H1 (cell line): Measurements from ENCODE around the gene PLCXD1.

Experiments used
- CTCF ChIP-seq, 3 experiments: IDR thresholded peaks; 1 replicate in 2 of 3; 2 replicates in 1 of 3; pipeline versions ENCODE4 v1.5.1 to v1.6.1; 2011; ENCODE audit warnings: low read length in 3 of 3, mild to moderate bottlenecking in 3 of 3, inconsistent platforms in 2 of 3, low read depth in 1 of 3, moderate library complexity in 1 of 3; ENCODE audit not compliant: insufficient read depth in 1 of 3; ENCODE audit errors: control extremely low read depth in 1 of 3
- E2F6 ChIP-seq: IDR thresholded peaks from 2 replicates; pipeline ENCODE4 v1.6.1; 2012; ENCODE audit warnings: inconsistent platforms
- EP300 ChIP-seq, 2 experiments: IDR thresholded peaks; 1 replicate in 1 of 2; 2 replicates in 1 of 2; pipeline ENCODE4 v1.6.1; 2011 to 2012; ENCODE audit warnings: low read depth in 2 of 2, low read length in 2 of 2, mild to moderate bottlenecking in 2 of 2, borderline replicate concordance in 1 of 2, inconsistent platforms in 1 of 2, moderate library complexity in 1 of 2
- POLR2AphosphoS5 ChIP-seq: IDR thresholded peaks from 2 replicates; pipeline ENCODE4 v1.6.1; 2011; ENCODE audit warnings: low read depth, low read length
- RAD21 ChIP-seq, 2 experiments: IDR thresholded peaks in 1 of 2; conservative IDR thresholded peaks in 1 of 2; 2 replicates each; pipeline ENCODE4 v1.6.1; 2011; ENCODE audit warnings: low read depth in 2 of 2, low read length in 2 of 2, improper control_type of control experiment in 1 of 2, inconsistent platforms in 1 of 2, mild to moderate bottlenecking in 1 of 2, moderate library complexity in 1 of 2
- SP4 ChIP-seq: IDR thresholded peaks from 2 replicates; pipeline ENCODE4 v1.6.1; 2012; ENCODE audit warnings: low read length, inconsistent platforms
- SUZ12 ChIP-seq: fragments of 200-600 bp; sonication (generic); IDR thresholded peaks from 2 replicates; pipeline ENCODE4 v1.6.1; 2012; ENCODE audit warnings: mild to moderate bottlenecking, inconsistent platforms, low read length, moderate library complexity, mixed read lengths
- ZNF274 ChIP-seq: IDR thresholded peaks from 2 replicates; pipeline ENCODE4 v1.7.0; 2012; ENCODE audit warnings: low read length, borderline replicate concordance; ENCODE audit errors: extremely low read depth
- TF ChIP-seq, protein P1 (sequence below): IDR thresholded peaks from 2 replicates; pipeline ENCODE4 v1.6.1; 2011; ENCODE audit warnings: low read length, improper control_type of control experiment

DNA sequence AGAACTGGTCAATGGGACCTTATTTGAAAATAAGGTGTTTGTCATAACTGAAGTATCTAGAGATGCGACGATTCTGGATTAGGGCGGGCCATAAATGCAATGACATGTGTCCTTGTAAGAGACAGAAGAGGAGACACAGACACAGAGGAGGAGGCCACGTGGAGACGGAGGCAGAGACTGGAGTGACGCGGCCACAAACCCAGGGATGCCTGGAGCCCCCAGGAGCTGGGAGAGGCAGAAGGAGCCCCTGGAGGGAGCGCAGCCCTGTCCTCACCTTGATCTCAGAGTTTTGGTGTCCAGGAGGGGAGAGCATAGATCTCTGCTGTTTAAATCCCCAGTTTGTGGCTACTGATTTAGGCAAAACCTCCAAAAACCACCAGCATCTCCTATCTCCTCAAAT, 32.4 kb downstream of the PLCXD1 start:
- no peak for TF ChIP-seq RAD21 (IDR thresholded peaks at IDR 0.05 in 1 of 2, conservative IDR thresholded peaks at IDR 0.05 in 1 of 2; ENCODE audit: low read depth in 2 of 2, low read length in 2 of 2)
- no peak for TF ChIP-seq EP300 (IDR thresholded peaks at IDR 0.05; ENCODE audit: borderline replicate concordance in 1 of 2, low read depth in 2 of 2, low read length in 2 of 2)
- TF ChIP-seq POLR2AphosphoS5, result no peak
- no peak for TF ChIP-seq E2F6
- TF ChIP-seq ZNF274, result no peak
- no peak for TF ChIP-seq SP4
- no peak for TF ChIP-seq CTCF (IDR thresholded peaks at IDR 0.05; ENCODE audit: control extremely low read depth in 1 of 3, insufficient read depth in 1 of 3, low read depth in 1 of 3, low read length in 3 of 3)
- TF ChIP-seq, protein P1, sequence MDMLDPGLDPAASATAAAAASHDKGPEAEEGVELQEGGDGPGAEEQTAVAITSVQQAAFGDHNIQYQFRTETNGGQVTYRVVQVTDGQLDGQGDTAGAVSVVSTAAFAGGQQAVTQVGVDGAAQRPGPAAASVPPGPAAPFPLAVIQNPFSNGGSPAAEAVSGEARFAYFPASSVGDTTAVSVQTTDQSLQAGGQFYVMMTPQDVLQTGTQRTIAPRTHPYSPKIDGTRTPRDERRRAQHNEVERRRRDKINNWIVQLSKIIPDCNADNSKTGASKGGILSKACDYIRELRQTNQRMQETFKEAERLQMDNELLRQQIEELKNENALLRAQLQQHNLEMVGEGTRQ, result no peak
- TF ChIP-seq SUZ12, result no peak
